ENCODE data around the gene ZNF320.
A peak's percentile ranks its signal among the peaks of the same experiment; 100 is the strongest.
"Not testable (repeated sequence)": the region's sequence is repeated elsewhere in the genome, so short reads cannot be mapped to it uniquely, and the experiment has no call there.

ZNF320 gene

DNA sequence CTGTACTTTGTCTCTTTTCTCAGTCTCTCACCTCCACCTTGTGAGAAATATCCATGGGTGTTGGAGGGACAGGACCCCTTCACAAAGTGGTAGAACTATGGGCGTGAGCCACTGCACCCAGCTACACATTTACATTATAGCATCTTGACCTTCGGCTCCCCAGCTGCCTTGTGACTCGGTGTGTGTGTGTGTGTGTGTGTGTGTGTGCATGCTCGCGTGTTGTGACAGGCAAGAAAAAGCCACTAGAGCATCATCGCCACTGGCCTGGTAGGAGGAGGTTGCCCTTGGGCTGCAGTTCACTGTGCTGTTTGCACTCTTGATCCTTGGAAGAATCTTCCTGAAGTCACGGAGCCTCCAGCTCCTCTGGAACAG is 39.5 kb upstream of the ZNF320 start:
- Mint-ChIP-seq H3K27ac (no peak overlapping the region), H3K9me3 (peaks cover 25% of the 10 kb centered on the region)

DNA sequence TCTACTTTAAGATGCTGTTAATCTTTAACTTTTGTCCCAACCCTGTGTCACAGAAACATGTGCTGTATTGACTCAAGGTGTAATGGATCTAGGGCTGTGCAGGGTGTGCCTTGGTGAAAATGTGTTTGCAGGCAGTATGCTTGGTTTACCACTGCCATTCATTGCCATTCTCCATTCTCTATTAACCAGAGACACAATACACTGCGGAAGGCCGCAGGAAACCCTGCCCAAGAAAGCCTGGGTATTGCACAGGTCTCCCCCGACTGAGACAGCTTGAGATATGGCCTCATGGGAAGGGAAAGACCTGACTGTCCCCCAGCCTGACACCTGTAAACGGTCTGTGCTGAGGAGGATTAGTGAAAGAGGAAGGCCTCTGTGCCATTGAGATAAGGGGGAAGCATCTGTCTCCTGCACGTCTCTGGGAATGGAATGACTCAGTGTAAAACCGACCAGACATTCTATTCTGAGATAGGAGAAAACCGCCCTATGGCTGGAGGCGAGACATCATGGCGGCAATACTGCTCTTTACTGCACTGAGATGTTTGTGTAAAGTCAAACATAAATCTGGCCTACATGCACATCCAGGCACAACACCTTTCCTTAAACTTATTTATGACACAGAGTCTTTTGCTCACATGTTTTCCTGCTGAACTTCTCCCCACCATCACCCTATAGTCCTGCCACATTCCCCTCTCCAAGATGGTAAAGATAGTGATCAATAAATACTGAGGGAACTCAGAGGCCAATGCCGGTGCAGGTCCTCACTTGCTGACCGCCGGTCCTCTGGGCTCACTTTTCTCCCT is 38.9 kb upstream of the ZNF320 start:
- Mint-ChIP-seq H3K9me3 (peaks cover 26% of the 10 kb centered on the region), H3K27me3 (ENCODE audit: low read depth) (no peaks in the 10 kb centered on the region), H3K4me3 (no peak overlapping the region), H3K4me1 (ENCODE audit: low read depth) (peaks cover 25% of the 10 kb centered on the region), H3K27ac (no peak overlapping the region), H3K36me3 (ENCODE audit: low read depth) (peaks cover 60% of the 10 kb centered on the region)
- no peak for DNase-seq (ENCODE audit: low spot score)

More for the DNA sequence above, 39.5 kb upstream of the ZNF320 start:
- Mint-ChIP-seq H3K27me3 (ENCODE audit: low read depth) (no peaks in the 10 kb centered on the region), H3K4me1 (ENCODE audit: low read depth) (peaks cover 31% of the 10 kb centered on the region), H3K36me3 (ENCODE audit: low read depth) (peaks cover 60% of the 10 kb centered on the region), H3K4me3 (no peak overlapping the region)
- DNase-seq (ENCODE audit: low spot score), result no peak

DNA sequence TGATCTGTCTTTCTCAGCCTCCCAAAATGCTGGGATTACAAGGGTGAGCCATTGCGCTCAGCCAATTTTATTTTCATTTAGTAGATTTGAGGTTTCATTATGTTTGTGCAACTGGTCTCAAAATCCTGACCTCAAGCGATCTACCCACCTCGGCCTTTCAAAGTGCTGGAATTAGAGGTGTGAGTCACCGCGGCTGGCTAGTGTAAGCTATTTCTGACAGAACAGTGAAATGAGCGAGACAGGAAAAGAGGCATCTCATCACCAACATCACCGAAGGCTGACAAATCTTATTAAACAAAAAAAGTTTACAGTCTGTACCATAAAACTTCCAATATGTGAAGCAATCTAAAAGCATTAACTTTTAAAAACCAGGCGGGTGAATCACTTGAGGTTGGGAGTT is 38.0 kb upstream of the ZNF320 start:
- Mint-ChIP-seq H3K36me3 (ENCODE audit: low read depth) (peaks cover 59% of the 10 kb centered on the region), H3K27me3 (ENCODE audit: low read depth) (no peaks in the 10 kb centered on the region), H3K4me3 (no peak overlapping the region), H3K4me1 (ENCODE audit: low read depth) (peaks cover 21% of the 10 kb centered on the region), H3K9me3 (peaks cover 26% of the 10 kb centered on the region), H3K27ac (no peak overlapping the region)
- DNase-seq (ENCODE audit: low spot score), result no peak

DNA sequence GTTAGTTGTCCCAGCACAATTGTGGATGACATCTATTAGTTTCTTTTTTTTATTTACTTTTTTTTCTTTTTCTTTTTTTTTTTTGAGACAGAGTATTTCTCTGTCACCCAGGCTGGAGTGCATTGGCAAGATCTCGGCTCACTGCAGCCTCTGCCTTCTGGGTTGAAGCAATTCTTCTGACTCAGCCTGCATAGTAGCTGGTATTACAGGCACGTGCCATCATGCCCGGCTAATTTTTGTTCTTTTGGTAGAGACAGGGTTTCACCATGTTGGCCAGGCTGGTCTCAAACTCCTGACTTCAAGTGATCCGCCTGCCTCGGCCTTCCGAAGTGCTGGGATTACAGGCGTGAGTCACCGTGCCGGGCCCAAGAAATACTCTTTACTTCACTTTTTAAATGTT is 27.2 kb upstream of the ZNF320 start:
- H3K36me3 Mint-ChIP-seq (ENCODE audit: low read depth), result peaks cover 40% of the 10 kb centered on the region
- H3K4me3 Mint-ChIP-seq; H3K27me3 Mint-ChIP-seq (ENCODE audit: low read depth); DNase-seq (ENCODE audit: low spot score); H3K27ac Mint-ChIP-seq: not testable (repeated sequence)
- H3K4me1 Mint-ChIP-seq (ENCODE audit: low read depth), result peaks cover 25% of the 10 kb centered on the region
- peaks cover 11% of the 10 kb centered on the region for H3K9me3 Mint-ChIP-seq

DNA sequence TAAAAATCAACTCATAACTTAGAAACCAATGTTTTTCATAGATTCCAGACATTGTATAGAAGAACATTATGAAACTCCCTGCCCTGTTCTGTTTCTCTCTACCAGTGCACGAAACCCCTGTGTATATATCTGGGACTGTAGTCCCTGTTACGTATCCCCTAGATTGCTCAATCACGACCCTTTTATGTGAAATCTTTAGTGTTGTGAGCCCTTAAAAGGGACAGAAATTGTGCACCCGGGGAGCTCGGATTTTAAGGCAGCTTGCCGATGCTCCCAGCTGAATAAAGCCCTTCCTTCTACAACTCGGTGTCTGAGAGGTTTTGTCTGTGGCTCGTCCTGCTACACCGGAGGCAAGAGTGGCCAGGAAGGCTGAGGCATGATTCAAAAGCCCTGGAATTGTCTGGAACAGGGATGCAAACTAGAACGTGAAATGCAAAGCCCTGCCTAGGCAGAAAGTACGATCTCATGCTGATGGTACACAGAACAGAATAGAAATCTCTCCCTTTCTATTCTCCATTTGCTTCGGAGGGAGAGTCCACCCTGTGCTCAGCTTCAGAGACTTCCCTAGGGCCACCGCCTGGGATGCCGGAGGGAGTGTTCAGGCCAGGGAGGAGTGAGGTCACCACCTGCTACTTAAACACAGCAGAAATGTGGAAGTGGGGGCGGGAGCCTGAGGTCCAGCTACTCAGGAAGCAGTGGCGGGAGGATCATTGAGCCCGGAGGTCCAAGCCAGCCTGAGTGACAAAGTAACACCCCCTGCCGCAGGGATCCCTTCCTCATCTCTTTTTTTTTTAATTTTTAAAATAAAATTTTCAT is 26.6 kb upstream of the ZNF320 start:
- peaks cover 25% of the 10 kb centered on the region for H3K4me1 Mint-ChIP-seq (ENCODE audit: low read depth)
- H3K27me3 Mint-ChIP-seq (ENCODE audit: low read depth), result no peaks in the 10 kb centered on the region
- H3K36me3 Mint-ChIP-seq (ENCODE audit: low read depth), result peaks cover 33% of the 10 kb centered on the region
- peaks cover 4% of the 10 kb centered on the region for H3K9me3 Mint-ChIP-seq
- H3K4me3 Mint-ChIP-seq, result peak overlapping the region; percentile 95
- no peak for DNase-seq (ENCODE audit: low spot score)
- H3K27ac Mint-ChIP-seq, result peak overlapping the region; percentile 93

DNA sequence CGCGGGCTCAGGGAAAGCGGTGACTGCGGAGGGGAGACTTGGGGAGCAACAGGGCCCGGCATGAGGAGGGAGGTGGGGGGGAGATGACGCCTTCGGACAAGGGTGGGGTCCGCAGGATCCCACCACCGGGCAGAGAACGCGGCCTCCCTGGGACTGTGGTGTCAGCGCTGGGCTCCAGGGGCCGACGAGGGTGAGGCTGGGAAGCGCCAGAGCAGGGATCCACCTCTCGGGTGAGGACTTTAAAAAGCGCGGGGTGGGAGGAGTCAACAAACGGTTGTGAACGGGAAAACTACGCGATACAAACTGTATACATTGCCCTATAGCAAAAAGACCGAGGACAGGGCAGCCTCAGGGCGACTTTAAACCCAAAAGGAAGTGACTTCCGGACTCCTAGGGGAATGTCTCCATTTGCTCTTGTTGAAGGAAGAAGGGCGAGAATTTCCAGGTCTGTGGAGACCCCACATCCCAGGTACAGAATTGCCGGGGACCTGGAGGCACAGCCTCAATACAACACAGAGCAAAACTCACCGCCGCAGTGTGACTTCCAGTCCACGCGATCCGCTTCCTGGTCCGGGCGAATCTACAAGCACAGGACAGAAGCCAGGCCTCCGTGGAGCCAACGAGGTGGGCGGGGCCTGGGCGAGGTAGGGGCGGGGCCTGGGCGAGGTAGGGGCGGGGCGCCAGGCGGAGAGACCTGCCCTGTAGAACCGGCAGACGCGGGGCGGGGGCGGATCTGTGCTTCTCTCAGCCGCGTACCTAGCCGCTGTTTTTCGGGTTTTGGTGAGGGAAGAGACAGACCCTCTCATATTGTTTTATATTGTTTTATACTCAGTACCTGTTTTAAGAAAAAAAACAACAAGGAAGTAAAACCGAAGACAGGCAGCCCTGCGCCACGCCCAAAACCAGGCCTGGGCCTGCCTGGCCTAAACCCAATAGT is 25.7 kb upstream of the ZNF320 start, which contains the start of gene ZNF888:
ZNF888 (minus strand) TSS at position 588 of the 937 bp plus-strand sequence. CDS start 5,555 bp downstream, outside the sequence.
- H3K27ac Mint-ChIP-seq, result peak within 1 kb of the TSS; percentile 93
- peaks cover 26% of the 10 kb centered on the region for H3K36me3 Mint-ChIP-seq (ENCODE audit: low read depth)
- peak within 1 kb of the TSS; percentile 95 for H3K4me3 Mint-ChIP-seq
- H3K9me3 Mint-ChIP-seq, result no peaks in the 10 kb centered on the region
- peaks cover 25% of the 10 kb centered on the region for H3K4me1 Mint-ChIP-seq (ENCODE audit: low read depth)
- H3K27me3 Mint-ChIP-seq (ENCODE audit: low read depth), result no peaks in the 10 kb centered on the region
- DNase-seq (ENCODE audit: low spot score), result peak; percentile 80

DNA sequence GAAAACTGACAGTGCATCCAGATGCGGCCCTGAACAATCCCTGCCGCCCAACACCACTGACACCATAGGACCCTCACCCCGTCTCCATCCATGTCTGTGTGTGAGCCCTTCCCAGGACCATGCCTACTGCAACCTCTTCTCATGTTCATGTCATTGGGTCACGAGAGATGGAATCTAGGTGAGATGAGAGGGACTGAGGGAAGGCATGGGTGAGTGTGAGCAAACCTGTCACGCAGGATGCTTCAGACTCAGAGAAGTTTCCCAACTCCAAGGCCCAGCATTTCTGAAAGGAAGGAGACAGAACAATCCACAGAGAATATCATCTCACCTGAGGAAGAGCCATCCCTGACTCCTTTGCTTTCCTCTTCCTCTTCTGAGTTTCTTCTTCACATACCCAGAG is 20.1 kb upstream of the ZNF320 start:
- no peak for DNase-seq (ENCODE audit: low spot score)
- Mint-ChIP-seq H3K4me1 (ENCODE audit: low read depth) (peaks cover 15% of the 10 kb centered on the region), H3K4me3 (no peak overlapping the region), H3K27ac (no peak overlapping the region), H3K36me3 (ENCODE audit: low read depth) (peaks cover 64% of the 10 kb centered on the region), H3K27me3 (ENCODE audit: low read depth) (no peaks in the 10 kb centered on the region), H3K9me3 (peaks cover 28% of the 10 kb centered on the region)

DNA sequence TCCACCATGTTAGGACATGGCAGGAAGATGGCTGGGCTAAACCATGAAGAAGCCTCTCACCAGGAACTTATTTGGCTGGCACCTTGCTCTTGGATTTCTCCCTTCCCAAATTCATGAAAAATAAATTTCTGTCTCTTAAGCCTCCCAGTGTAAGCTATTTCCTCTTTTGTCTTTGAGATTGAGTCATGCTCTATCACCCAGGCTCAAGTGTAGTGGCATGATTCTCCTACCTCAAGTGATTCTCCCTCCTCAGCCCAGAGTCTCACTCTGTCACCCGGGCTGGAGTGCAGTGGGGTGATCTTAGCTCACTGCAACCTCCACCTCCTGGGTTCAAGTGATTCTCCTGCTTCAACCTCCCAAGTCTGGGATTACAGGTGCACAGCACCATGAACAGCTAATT is 13.2 kb upstream of the ZNF320 start:
- DNase-seq (ENCODE audit: low spot score), result no peak
- H3K27ac Mint-ChIP-seq, result no peak overlapping the region
- H3K4me1 Mint-ChIP-seq (ENCODE audit: low read depth), result no peaks in the 10 kb centered on the region
- H3K27me3 Mint-ChIP-seq (ENCODE audit: low read depth), result no peaks in the 10 kb centered on the region
- H3K9me3 Mint-ChIP-seq, result peaks cover 50% of the 10 kb centered on the region
- H3K4me3 Mint-ChIP-seq, result no peak overlapping the region
- peaks cover 77% of the 10 kb centered on the region for H3K36me3 Mint-ChIP-seq (ENCODE audit: low read depth)

DNA sequence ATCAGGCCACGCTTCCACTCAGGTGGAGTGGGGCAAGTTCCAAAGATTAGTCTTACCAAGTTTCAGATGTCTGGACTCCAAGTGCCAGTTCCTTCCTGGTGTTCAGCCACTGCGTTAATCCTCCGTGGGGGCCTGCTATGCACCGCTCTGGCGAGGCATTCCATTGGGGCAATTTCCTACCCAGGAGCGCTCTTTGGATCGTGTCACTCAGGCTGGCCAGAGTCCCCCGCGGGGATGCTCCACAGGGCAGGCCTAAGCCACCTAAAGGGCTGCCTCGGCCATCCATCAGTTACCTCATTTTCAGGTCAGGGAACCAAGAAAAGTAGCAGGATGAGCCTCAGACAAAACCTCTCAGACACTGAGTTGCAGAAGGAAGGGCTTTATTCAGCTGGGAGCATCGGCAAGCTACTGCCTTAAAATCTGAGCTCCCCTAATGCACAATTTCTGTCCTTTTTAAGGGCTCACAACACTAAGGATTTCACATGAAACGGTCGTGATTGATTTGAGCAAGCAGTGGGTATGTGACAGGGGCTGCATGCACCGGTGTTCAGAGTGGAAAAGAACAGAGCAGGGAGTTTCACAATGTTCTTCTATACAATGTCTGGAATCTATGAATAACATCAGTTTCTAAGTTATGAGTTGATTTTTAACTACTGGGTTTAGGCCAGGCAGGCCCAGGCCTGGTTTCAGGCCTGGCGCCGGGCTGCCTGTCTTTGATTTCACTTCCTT is 6.8 kb upstream of the ZNF320 start:
- Mint-ChIP-seq H3K9me3 (peaks cover 51% of the 10 kb centered on the region), H3K36me3 (ENCODE audit: low read depth) (peaks cover 39% of the 10 kb centered on the region)
- H3K4me1 Mint-ChIP-seq (ENCODE audit: low read depth); H3K27me3 Mint-ChIP-seq (ENCODE audit: low read depth); DNase-seq (ENCODE audit: low spot score); H3K4me3 Mint-ChIP-seq; H3K27ac Mint-ChIP-seq: not testable (repeated sequence)

DNA sequence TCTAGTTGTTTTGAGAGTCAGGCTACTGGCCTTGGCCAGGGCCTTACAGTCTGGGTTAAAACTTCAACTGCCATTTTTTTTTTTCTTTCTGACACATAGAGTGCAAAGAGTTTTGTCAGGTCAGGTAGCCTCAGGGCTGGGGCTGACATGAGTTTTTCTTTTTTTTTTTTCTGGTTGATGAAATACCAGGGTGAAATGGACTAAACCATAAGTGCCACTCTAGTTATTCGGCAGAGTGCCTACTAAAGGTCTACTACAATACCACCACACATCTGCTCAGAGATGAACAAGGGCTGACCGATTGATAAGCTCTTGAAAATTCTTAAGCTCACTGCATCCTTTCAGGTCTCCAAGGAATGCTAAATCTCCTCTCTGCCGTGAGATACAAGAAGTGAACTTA is 4.4 kb upstream of the ZNF320 start:
- Mint-ChIP-seq H3K9me3 (peaks cover 44% of the 10 kb centered on the region), H3K4me3 (no peak overlapping the region), H3K27me3 (ENCODE audit: low read depth) (no peaks in the 10 kb centered on the region), H3K4me1 (ENCODE audit: low read depth) (peaks cover under 1% of the 10 kb centered on the region), H3K27ac (no peak overlapping the region), H3K36me3 (ENCODE audit: low read depth) (peaks cover 30% of the 10 kb centered on the region)
- no peak for DNase-seq (ENCODE audit: low spot score)

DNA sequence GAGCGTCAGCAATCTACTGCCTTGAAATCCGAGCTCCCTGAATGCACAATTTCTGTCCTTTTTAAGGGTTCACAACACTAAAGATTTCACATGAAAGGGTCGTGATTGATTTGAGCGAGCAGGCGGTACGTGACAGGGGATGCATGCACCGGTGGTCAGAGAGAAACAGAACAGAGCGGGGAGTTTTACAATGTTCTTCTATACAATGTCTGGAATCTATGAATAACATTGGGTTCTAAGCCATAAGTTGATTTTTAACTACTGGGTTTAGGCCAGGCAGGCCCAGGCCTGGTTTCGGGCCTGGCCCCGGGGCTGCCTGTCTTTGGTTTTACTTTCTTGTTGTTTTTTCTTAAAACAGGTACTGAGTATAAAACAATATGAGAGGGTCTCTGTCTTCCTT is 1.2 kb upstream of the ZNF320 start:
- peak overlapping the region; percentile 21 for H3K4me3 Mint-ChIP-seq
- not testable (repeated sequence) for H3K27ac Mint-ChIP-seq; DNase-seq (ENCODE audit: low spot score); H3K4me1 Mint-ChIP-seq (ENCODE audit: low read depth); H3K27me3 Mint-ChIP-seq (ENCODE audit: low read depth)
- H3K36me3 Mint-ChIP-seq (ENCODE audit: low read depth), result peaks cover 30% of the 10 kb centered on the region
- peaks cover 25% of the 10 kb centered on the region for H3K9me3 Mint-ChIP-seq

DNA sequence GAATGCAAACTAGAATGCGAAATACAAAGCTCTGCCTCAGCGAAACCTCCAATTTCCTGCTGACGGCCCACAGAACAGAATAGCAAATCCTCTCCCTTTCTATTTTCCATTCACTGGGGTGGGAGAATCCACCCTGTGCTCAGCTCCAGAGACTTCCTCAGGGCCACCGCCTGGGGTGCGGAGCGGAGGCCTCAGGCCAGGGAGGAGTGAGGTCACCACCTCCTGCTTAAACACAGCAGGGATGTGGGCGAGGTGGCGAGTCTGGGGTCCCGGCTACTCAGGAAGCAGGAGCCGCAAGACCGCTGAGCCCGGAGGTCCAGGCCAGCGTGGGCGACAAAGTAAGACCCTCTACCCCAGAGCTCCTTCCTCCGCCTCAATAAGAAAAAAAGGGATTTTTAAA is 666 bp upstream of the ZNF320 start:
- Mint-ChIP-seq H3K4me3 (peak overlapping the region; percentile 88), H3K27ac (no peak overlapping the region), H3K27me3 (ENCODE audit: low read depth) (no peaks in the 10 kb centered on the region), H3K9me3 (peaks cover 20% of the 10 kb centered on the region), H3K4me1 (ENCODE audit: low read depth) (peaks cover 5% of the 10 kb centered on the region), H3K36me3 (ENCODE audit: low read depth) (peaks cover 32% of the 10 kb centered on the region)
- DNase-seq (ENCODE audit: low spot score), result no peak

Data from T-helper 2 cell treated with Interferon-gamma antibody and Interleukin-4, amounts not matched to agents 5 μg/mL and 100 μg/mL, for 36 hours (primary cell).